Small intestine (tissue), 7 donors: ENCODE results near the gene PAK5. TPM values are rescaled to one million over a fixed set of nuclear protein-coding genes. Genes with fewer than 3 reads are reported as not detected.

Source experiments
- DNase-seq, 2 donors: peaks; one replicate each; pipeline versions ENCODE4 v3.0.0 to v3.0.0-alpha.2; 2013
- FAIRE-seq: peaks from 2 replicates; lab custom pipeline; 2012; peaks lifted over from hg19 to GRCh38; lab: Jason Lieb, UNC
- H3K27ac ChIP-seq, 3 donors: one replicate each; pipeline ENCODE4 v1.5.1; 2013; ENCODE audit warnings: low read length in 2 of 3, mild to moderate bottlenecking in 2 of 3, control low read depth in 1 of 3, inconsistent platforms in 1 of 3, low read depth in 1 of 3, moderate library complexity in 1 of 3
- H3K27me3 ChIP-seq, 3 donors: one replicate each; pipeline ENCODE4 v1.6.1; 2013; ENCODE audit warnings: low read length in 3 of 3, inconsistent platforms in 1 of 3; ENCODE audit not compliant: control insufficient read depth in 3 of 3, insufficient read depth in 3 of 3
- H3K36me3 ChIP-seq, 3 donors: one replicate each; pipeline ENCODE4 v1.6.1; 2013; ENCODE audit warnings: low read length in 3 of 3, inconsistent platforms in 1 of 3, low read depth in 1 of 3, mild to moderate bottlenecking in 1 of 3, moderate library complexity in 1 of 3; ENCODE audit not compliant: control insufficient read depth in 3 of 3, insufficient read depth in 2 of 3
- H3K4me1 ChIP-seq, 3 donors: one replicate each; pipeline ENCODE4 v1.6.1; 2013; ENCODE audit warnings: low read length in 2 of 3, inconsistent platforms in 1 of 3, low read depth in 1 of 3, mild to moderate bottlenecking in 1 of 3, moderate library complexity in 1 of 3; ENCODE audit not compliant: control insufficient read depth in 3 of 3, insufficient read depth in 2 of 3
- H3K4me3 ChIP-seq, 3 donors: one replicate each; pipeline ENCODE4 v1.5.1; 2013; ENCODE audit warnings: low read length in 3 of 3, control low read depth in 1 of 3, inconsistent platforms in 1 of 3, low read depth in 1 of 3, mild to moderate bottlenecking in 1 of 3, moderate library complexity in 1 of 3
- H3K9me3 ChIP-seq, 2 donors: one replicate each; pipeline ENCODE4 v1.6.1; 2013; ENCODE audit warnings: low read depth in 1 of 2, low read length in 1 of 2; ENCODE audit not compliant: control insufficient read depth in 2 of 2, insufficient read depth in 1 of 2
- WGBS, 3 donors: extraction: QIAGEN DNeasy Blood & Tissue Kit; methylation state at CpG; one replicate each; pipeline ENCODE4 v1.1.7; 2013; 5-methylcytosine and 5-hydroxymethylcytosine counted together
- polyA plus RNA-seq, 4 donors: library from polyadenylated mRNA; stranded (reverse) in 3 of 4; unstranded in 1 of 4; fragments of 200-250 nt in 3 of 4; fragments of 120-200 nt in 1 of 4; gene quantifications; one replicate each; pipeline versions ENCODE4 v1.2.1 to v1.2.3, GENCODE V29; 2013
- donor health status: healthy with polysubstance abuse.
- donor health status: control.
- donor health status: control.
- donor health status: Bipolar disorder and iron deficiency.
- donor health status: healthy.

The PAK5 gene
- polyA plus RNA-seq, 4 donors: 0.10 to 0.27 TPM; not detected in 2

DNA sequence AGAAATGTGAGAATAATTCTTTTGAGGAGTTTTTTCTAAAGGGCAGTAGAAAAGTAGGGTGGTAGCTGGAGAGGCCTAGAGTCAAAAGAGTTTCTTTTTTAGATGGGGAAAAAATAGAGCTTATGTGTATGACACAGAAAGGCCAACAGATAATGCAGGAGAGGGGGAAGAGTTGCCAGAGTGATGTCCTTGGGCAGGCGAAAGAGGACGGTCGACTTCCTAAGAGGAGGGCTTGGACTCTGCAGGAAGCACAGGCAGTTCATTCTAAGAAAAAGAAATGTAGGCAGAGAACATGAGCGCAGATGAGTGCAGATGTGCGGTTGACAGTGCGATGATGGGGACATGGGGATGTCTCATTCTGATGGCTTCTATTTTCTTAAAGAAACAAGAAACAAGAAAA is 68.9 kb downstream of the PAK5 start:
- peaks cover 0 to 2% of the 10 kb centered on the region in 2 donors for H3K9me3 ChIP-seq
- no peak overlapping the region for H3K27ac ChIP-seq
- no peaks in the 10 kb centered on the region for H3K36me3 ChIP-seq
- WGBS, 3 donors: 89 to 92% (median 92%) methylated on average over 6 of the region's 6 CpGs
- FAIRE-seq (no peak), DNase-seq (no peak)
- no peak overlapping the region for H3K4me3 ChIP-seq
- no peaks in the 10 kb centered on the region for H3K4me1 ChIP-seq
- H3K27me3 ChIP-seq: no peaks in the 10 kb centered on the region

DNA sequence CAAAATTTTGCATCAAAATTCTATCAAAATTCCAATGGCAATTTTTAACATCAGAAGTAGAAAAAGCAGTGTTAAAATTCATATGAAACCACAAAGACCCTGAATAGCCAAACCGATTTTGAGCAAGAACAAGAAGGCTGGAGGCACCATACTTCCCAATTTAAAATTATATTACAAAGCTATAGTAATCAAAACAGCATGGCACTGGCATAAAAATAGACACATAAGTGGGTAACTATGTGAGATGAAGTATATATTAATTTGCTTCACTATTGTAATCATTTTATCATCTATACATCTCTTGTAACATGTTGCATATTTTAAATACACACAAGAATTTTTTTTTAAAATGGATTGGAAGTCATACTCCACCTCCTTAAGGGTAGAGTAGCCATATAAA is 77.4 kb downstream of the PAK5 start:
- 78 to 88% (median 85%) methylated on average over 1 of the region's 1 CpG for WGBS, 3 donors
- H3K4me3 ChIP-seq: no peak overlapping the region
- no peaks in the 10 kb centered on the region for H3K9me3 ChIP-seq
- H3K27me3 ChIP-seq: peaks cover 0 to 3% (median 0%) of the 10 kb centered on the region in 3 donors
- H3K4me1 ChIP-seq: no peaks in the 10 kb centered on the region
- H3K36me3 ChIP-seq: no peaks in the 10 kb centered on the region
- H3K27ac ChIP-seq: no peak overlapping the region
- no peak for FAIRE-seq
- DNase-seq: no peak

DNA sequence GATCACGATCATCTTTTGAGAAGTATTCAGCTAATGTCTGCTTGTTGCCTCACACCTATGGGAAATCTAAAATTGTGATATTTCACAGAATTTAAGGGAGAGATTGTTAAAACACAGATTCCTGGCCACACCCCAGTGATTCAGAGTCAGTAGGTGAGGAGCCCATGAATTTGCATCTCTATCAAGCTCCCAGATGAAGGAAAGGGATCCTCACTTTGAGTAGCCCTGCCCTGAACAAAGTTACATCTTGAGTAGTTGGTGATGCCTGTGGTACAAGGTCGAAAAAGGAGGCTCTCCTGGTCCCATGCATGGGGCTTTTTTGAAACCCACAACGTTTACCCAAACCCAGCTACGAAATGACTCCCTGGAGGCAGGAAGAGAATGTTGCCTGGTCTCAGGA is 79.5 kb downstream of the PAK5 start:
- peaks cover 0 to 3% (median 0%) of the 10 kb centered on the region in 3 donors for H3K27me3 ChIP-seq
- H3K4me3 ChIP-seq: no peak overlapping the region
- DNase-seq: no peak
- no peaks in the 10 kb centered on the region for H3K4me1 ChIP-seq
- no peak overlapping the region for H3K27ac ChIP-seq
- H3K9me3 ChIP-seq: no peaks in the 10 kb centered on the region
- H3K36me3 ChIP-seq: no peaks in the 10 kb centered on the region
- FAIRE-seq: no peak
- WGBS, 3 donors: 50 to 63% (median 63%) methylated on average over 4 of the region's 4 CpGs

DNA sequence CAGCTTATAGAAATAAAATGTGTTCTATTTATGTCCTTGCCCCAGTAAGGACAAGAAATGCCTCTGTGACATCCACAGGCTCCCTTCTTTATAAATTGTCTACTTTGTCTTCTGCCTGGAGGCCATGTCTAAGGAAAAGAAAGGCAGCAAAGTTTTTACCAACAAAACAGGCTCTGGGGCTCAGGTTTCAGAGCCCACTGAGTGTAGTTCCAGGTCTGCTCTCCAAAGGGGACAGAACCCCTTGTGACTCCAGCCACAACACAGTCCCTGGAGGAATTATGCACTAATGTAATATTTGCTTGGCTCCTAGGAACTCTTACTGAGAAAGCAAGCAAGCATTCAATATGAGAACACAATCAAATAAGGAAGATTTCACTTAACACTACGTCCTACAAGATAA is 80.1 kb downstream of the PAK5 start:
- Histone ChIP-seq H3K4me3 (no peak overlapping the region), H3K9me3 (no peaks in the 10 kb centered on the region), H3K27me3 (peaks cover 0 to 3% (median 0%) of the 10 kb centered on the region in 3 donors), H3K4me1 (no peaks in the 10 kb centered on the region), H3K27ac (no peak overlapping the region), H3K36me3 (no peaks in the 10 kb centered on the region)
- 25 to 48% (median 39%) methylated on average over 1 of the region's 1 CpG for WGBS, 3 donors
- DNase-seq (no peak), FAIRE-seq (no peak)

DNA sequence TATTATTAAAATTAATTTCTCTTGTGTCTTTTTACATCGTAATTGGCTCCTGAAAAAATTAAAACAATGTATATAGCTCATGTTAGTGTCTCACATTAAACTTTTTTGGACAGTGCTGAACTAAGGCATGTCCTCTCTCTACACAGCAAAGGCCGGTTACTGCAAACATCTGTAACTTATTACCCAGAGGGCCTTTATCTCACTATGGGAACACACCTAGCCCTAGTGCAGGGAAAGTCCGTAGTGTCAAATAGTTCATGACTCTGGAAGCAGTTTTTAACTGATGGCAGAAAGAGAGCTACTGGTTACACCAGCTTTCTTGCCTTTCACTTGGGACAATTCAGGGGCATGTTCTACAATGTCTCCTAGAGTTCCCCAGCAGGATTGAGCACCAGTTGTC is 82.2 kb downstream of the PAK5 start:
- FAIRE-seq: no peak
- H3K27me3 ChIP-seq: peaks cover 0 to 3% (median 0%) of the 10 kb centered on the region in 3 donors
- H3K4me3 ChIP-seq: no peak overlapping the region
- WGBS, 3 donors: 34 to 72% (median 40%) methylated on average over 3 of the region's 3 CpGs
- no peaks in the 10 kb centered on the region for H3K9me3 ChIP-seq
- H3K27ac ChIP-seq: no peak overlapping the region
- DNase-seq: peak; percentile 27 to 42
- H3K36me3 ChIP-seq: no peaks in the 10 kb centered on the region
- H3K4me1 ChIP-seq: no peaks in the 10 kb centered on the region

DNA sequence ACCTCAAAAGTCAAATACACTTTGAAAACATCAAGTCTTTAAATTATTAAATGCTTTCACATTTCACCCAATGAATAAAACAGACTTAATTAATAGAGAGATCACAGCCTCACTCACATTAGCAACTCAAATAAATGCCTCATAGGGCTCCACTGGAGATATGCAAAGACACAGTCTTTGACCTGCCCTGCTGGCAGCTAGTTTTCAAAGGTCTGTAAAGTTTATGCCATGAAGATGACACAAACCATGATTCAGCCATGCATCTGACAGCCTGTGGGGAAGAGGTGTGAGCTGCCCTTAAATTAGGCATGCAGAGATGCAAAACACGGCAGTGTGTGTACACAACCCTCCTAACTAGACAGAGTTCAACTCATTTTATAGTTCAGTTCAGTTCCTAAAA is 83.6 kb downstream of the PAK5 start:
- Histone ChIP-seq H3K9me3 (no peaks in the 10 kb centered on the region), H3K36me3 (no peaks in the 10 kb centered on the region), H3K27ac (no peak overlapping the region), H3K27me3 (peaks cover 0 to 3% (median 0%) of the 10 kb centered on the region in 3 donors), H3K4me1 (no peaks in the 10 kb centered on the region), H3K4me3 (no peak overlapping the region)
- DNase-seq (no peak), FAIRE-seq (no peak)
- 31 to 42% (median 36%) methylated on average over 1 of the region's 1 CpG for WGBS, 3 donors

DNA sequence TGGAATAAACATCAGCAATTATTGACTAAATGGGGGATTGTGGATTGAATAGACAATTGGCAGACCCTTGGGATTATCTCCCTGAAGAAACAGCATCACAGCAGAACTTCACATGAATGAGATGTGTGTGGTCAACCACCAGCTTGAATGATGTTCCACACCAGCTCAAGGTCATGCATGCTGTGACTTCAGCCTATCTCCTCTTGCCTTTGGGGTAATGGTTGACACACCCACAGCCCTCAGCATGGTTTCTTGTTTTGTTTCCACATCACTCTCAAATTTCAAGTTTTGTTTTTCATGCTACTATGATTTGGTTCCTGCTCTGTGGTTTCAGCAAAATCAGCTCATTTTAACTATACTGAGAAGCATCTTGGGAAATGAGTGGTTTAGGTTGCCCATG is 94.3 kb downstream of the PAK5 start:
- Histone ChIP-seq H3K4me1 (peaks cover 0 to 22% (median 0%) of the 10 kb centered on the region in 3 donors), H3K4me3 (no peak overlapping the region), H3K27ac (no peak overlapping the region), H3K9me3 (peaks cover 0 to 4% of the 10 kb centered on the region in 2 donors), H3K36me3 (no peaks in the 10 kb centered on the region), H3K27me3 (no peaks in the 10 kb centered on the region)
- FAIRE-seq (no peak), DNase-seq (no peak)

DNA sequence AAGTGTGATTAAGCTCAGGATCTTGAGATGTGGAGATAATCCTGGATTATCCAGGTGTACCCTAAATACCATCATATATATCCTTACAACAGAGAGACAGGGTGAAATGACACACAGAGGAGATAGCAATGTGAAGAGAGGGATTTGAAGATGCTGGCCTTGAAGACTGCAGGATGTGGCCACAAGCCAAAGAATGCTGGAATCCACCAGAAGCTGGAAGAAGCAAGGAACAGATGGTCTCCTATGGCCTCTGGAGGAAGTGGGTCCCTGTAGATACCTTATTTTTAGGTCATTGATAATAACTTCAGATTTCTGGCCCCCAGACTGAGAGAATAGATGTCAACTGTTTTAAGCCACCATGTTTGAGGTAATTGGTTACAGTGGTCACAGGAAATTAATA is 95.0 kb downstream of the PAK5 start:
- peaks cover 0 to 22% (median 0%) of the 10 kb centered on the region in 3 donors for H3K4me1 ChIP-seq
- H3K27me3 ChIP-seq: no peaks in the 10 kb centered on the region
- peaks cover 0 to 4% of the 10 kb centered on the region in 2 donors for H3K9me3 ChIP-seq
- H3K36me3 ChIP-seq: no peaks in the 10 kb centered on the region
- H3K27ac ChIP-seq: no peak overlapping the region
- no peak for DNase-seq
- H3K4me3 ChIP-seq: no peak overlapping the region
- no peak for FAIRE-seq

DNA sequence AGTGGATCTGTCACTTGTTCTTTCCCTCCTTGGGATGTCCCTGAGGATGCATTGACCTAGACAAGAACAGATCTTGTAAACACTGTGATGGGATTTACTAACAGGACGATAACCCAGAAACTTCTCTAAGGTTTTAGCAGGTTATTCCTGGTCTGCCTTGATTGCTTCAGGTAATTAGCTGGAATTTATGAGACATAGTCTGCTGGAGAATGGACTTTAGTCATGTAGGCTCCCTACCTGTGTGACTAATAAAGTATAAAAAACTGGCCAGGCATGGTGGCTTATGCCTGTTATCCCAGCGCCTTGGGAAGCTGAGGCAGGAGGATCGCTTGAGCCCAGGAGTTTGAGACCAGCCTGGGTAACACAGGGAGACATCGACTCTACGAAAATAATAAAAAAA is 96.1 kb downstream of the PAK5 start:
- Histone ChIP-seq H3K27ac (peak overlapping the region in 1 of 3 donors; percentile 75), H3K36me3 (no peaks in the 10 kb centered on the region), H3K4me3 (no peak overlapping the region), H3K4me1 (peaks cover 0 to 22% (median 0%) of the 10 kb centered on the region in 3 donors), H3K9me3 (peaks cover 0 to 4% of the 10 kb centered on the region in 2 donors), H3K27me3 (no peaks in the 10 kb centered on the region)
- FAIRE-seq: no peak
- 22 to 69% (median 35%) methylated on average over 5 of the region's 5 CpGs for WGBS, 3 donors
- DNase-seq: peak; percentile 80 to 88
